H1 (cell line): Measurements from ENCODE around the gene ATG2B. TPM values are rescaled to one million over a fixed set of nuclear protein-coding genes. Genes with fewer than 3 reads are reported as not detected.

Experiments
- FOSL1 ChIP-seq: IDR thresholded peaks from 2 replicates; pipeline ENCODE4 v1.6.1; 2011; ENCODE audit warnings: mild to moderate bottlenecking, low read depth, low read length, moderate library complexity; ENCODE audit not compliant: insufficient read depth
- JUN ChIP-seq: IDR thresholded peaks from 2 replicates; pipeline ENCODE4 v1.6.1; 2011; ENCODE audit warnings: low read depth, mild to moderate bottlenecking, improper control_type of control experiment, low read length
- KDM4A ChIP-seq: IDR thresholded peaks from one replicate; pipeline ENCODE4 v1.7.1; 2012; ENCODE audit warnings: low read depth, mild to moderate bottlenecking, moderate library complexity, low read length, inconsistent platforms; ENCODE audit not compliant: severe bottlenecking
- POU5F1 ChIP-seq: IDR thresholded peaks from 2 replicates; pipeline ENCODE4 v1.6.1; 2011; ENCODE audit warnings: low read depth, mild to moderate bottlenecking, low read length, moderate library complexity
- polyA plus RNA-seq, 7 experiments: library from polyadenylated mRNA; depleted of rRNA in 3 of 7; stranded (reverse) in 5 of 7; unstranded in 2 of 7; fragments of >200 nt in 5 of 7; fragments of 200-250 nt in 2 of 7; gene quantifications; 1 replicate in 5 of 7; 2 replicates in 1 of 7; 4 replicates in 1 of 7; pipeline versions ENCODE4 v1.2.1 to v1.2.3, GENCODE V29; 2011 to 2013; ENCODE audit warnings: missing spikeins in 2 of 7, mixed read lengths in 2 of 7
- total RNA-seq: library from RNA; stranded (reverse); fragmentation: NEBNext Ultra II Directional; extraction: Animal tissue kit (Norgen Biotek cat#: 25700); gene quantifications from 2 replicates; pipeline ENCODE4 v1.2.1, GENCODE V29; 2021
- TF ChIP-seq, protein P1 (sequence below): fragments of 300-600 bp; sonication (generic); IDR thresholded peaks from 2 replicates; pipeline ENCODE4 v1.7.1; 2012; ENCODE audit warnings: low read length, moderate library complexity, mild to moderate bottlenecking, inconsistent platforms; ENCODE audit not compliant: insufficient replicate concordance
- TF ChIP-seq, protein P2 (sequence below), 3 experiments: IDR thresholded peaks; 1 replicate in 2 of 3; 2 replicates in 1 of 3; pipeline versions ENCODE4 v1.5.1 to v1.6.1; 2011; ENCODE audit warnings: low read length in 3 of 3, mild to moderate bottlenecking in 3 of 3, inconsistent platforms in 2 of 3, low read depth in 1 of 3, moderate library complexity in 1 of 3; ENCODE audit not compliant: insufficient read depth in 1 of 3; ENCODE audit errors: control extremely low read depth in 1 of 3

Gene ATG2B
- total and polyA plus RNA-seq, 2 of the 8 experiments (the other 6 are each of a cell fraction or from before 2014, with no cell fraction given) = 4.6 to 14.4 TPM

DNA sequence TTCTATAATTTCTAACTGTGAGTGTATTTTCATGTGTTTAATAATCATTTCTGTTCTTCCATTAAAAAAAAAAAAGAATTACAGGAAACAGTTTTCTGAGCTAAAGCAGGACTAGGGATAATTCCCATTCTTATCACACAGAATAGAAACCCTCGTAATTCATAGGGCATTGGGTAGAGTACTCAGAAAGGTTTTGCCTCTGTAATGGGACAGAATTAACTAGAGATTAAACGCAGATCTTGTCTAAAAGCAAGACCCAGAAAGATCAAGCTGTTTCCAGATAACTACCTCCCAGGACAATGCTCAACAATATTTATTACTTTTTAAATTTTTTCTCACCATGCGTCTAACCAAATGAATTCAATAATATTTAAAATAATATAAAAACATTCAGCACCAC is 10.4 kb upstream of the ATG2B start (continued):
- TF ChIP-seq, protein P1, sequence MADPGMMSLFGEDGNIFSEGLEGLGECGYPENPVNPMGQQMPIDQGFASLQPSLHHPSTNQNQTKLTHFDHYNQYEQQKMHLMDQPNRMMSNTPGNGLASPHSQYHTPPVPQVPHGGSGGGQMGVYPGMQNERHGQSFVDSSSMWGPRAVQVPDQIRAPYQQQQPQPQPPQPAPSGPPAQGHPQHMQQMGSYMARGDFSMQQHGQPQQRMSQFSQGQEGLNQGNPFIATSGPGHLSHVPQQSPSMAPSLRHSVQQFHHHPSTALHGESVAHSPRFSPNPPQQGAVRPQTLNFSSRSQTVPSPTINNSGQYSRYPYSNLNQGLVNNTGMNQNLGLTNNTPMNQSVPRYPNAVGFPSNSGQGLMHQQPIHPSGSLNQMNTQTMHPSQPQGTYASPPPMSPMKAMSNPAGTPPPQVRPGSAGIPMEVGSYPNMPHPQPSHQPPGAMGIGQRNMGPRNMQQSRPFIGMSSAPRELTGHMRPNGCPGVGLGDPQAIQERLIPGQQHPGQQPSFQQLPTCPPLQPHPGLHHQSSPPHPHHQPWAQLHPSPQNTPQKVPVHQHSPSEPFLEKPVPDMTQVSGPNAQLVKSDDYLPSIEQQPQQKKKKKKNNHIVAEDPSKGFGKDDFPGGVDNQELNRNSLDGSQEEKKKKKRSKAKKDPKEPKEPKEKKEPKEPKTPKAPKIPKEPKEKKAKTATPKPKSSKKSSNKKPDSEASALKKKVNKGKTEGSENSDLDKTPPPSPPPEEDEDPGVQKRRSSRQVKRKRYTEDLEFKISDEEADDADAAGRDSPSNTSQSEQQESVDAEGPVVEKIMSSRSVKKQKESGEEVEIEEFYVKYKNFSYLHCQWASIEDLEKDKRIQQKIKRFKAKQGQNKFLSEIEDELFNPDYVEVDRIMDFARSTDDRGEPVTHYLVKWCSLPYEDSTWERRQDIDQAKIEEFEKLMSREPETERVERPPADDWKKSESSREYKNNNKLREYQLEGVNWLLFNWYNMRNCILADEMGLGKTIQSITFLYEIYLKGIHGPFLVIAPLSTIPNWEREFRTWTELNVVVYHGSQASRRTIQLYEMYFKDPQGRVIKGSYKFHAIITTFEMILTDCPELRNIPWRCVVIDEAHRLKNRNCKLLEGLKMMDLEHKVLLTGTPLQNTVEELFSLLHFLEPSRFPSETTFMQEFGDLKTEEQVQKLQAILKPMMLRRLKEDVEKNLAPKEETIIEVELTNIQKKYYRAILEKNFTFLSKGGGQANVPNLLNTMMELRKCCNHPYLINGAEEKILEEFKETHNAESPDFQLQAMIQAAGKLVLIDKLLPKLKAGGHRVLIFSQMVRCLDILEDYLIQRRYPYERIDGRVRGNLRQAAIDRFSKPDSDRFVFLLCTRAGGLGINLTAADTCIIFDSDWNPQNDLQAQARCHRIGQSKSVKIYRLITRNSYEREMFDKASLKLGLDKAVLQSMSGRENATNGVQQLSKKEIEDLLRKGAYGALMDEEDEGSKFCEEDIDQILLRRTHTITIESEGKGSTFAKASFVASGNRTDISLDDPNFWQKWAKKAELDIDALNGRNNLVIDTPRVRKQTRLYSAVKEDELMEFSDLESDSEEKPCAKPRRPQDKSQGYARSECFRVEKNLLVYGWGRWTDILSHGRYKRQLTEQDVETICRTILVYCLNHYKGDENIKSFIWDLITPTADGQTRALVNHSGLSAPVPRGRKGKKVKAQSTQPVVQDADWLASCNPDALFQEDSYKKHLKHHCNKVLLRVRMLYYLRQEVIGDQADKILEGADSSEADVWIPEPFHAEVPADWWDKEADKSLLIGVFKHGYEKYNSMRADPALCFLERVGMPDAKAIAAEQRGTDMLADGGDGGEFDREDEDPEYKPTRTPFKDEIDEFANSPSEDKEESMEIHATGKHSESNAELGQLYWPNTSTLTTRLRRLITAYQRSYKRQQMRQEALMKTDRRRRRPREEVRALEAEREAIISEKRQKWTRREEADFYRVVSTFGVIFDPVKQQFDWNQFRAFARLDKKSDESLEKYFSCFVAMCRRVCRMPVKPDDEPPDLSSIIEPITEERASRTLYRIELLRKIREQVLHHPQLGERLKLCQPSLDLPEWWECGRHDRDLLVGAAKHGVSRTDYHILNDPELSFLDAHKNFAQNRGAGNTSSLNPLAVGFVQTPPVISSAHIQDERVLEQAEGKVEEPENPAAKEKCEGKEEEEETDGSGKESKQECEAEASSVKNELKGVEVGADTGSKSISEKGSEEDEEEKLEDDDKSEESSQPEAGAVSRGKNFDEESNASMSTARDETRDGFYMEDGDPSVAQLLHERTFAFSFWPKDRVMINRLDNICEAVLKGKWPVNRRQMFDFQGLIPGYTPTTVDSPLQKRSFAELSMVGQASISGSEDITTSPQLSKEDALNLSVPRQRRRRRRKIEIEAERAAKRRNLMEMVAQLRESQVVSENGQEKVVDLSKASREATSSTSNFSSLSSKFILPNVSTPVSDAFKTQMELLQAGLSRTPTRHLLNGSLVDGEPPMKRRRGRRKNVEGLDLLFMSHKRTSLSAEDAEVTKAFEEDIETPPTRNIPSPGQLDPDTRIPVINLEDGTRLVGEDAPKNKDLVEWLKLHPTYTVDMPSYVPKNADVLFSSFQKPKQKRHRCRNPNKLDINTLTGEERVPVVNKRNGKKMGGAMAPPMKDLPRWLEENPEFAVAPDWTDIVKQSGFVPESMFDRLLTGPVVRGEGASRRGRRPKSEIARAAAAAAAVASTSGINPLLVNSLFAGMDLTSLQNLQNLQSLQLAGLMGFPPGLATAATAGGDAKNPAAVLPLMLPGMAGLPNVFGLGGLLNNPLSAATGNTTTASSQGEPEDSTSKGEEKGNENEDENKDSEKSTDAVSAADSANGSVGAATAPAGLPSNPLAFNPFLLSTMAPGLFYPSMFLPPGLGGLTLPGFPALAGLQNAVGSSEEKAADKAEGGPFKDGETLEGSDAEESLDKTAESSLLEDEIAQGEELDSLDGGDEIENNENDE = no peak
- TF ChIP-seq POU5F1 = no peak
- no peak for TF ChIP-seq KDM4A
- TF ChIP-seq JUN = no peak
- TF ChIP-seq FOSL1 = no peak
- TF ChIP-seq, protein P2, sequence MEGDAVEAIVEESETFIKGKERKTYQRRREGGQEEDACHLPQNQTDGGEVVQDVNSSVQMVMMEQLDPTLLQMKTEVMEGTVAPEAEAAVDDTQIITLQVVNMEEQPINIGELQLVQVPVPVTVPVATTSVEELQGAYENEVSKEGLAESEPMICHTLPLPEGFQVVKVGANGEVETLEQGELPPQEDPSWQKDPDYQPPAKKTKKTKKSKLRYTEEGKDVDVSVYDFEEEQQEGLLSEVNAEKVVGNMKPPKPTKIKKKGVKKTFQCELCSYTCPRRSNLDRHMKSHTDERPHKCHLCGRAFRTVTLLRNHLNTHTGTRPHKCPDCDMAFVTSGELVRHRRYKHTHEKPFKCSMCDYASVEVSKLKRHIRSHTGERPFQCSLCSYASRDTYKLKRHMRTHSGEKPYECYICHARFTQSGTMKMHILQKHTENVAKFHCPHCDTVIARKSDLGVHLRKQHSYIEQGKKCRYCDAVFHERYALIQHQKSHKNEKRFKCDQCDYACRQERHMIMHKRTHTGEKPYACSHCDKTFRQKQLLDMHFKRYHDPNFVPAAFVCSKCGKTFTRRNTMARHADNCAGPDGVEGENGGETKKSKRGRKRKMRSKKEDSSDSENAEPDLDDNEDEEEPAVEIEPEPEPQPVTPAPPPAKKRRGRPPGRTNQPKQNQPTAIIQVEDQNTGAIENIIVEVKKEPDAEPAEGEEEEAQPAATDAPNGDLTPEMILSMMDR (IDR thresholded peaks at IDR 0.05; ENCODE audit: control extremely low read depth in 1 of 3, insufficient read depth in 1 of 3, low read depth in 1 of 3, low read length in 3 of 3) = no peak
